ENCODE data around the gene CTBP2.

The CTBP2 gene

DNA sequence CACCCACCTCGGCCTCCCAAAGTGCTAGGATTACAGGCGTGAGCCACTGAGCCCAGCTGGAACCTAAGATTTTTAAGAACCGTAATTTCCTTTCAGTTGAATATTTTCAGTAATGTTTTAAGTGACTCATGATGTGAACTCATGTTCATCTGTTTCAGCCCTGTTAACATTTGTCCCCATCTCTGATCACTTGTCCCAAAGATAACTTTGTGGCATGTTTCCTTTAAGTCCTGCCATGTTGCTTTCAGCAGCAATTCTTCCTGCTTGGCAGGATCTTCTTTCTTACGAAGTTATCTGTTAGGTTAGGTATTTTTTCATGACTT, 199.2 kb downstream of the CTBP2 start:
- Histone ChIP-seq H3K4me1 (peaks cover 0 to 55% (median 1%) of the 10 kb centered on the region in 4 donors), H3K27ac (no peak overlapping the region), H3K9me3 (no peaks in the 10 kb centered on the region), H3K36me3 (no peaks in the 10 kb centered on the region), H3K27me3 (no peaks in the 10 kb centered on the region), H3K4me3 (no peak overlapping the region)
- intact Hi-C loops (cut with DNase I; ENCODE audit: low total_unique reads): no loop called here
- TF ChIP-seq, protein P1, sequence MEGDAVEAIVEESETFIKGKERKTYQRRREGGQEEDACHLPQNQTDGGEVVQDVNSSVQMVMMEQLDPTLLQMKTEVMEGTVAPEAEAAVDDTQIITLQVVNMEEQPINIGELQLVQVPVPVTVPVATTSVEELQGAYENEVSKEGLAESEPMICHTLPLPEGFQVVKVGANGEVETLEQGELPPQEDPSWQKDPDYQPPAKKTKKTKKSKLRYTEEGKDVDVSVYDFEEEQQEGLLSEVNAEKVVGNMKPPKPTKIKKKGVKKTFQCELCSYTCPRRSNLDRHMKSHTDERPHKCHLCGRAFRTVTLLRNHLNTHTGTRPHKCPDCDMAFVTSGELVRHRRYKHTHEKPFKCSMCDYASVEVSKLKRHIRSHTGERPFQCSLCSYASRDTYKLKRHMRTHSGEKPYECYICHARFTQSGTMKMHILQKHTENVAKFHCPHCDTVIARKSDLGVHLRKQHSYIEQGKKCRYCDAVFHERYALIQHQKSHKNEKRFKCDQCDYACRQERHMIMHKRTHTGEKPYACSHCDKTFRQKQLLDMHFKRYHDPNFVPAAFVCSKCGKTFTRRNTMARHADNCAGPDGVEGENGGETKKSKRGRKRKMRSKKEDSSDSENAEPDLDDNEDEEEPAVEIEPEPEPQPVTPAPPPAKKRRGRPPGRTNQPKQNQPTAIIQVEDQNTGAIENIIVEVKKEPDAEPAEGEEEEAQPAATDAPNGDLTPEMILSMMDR (IDR thresholded peaks at IDR 0.05): no peak
- DNase-seq: no peak

DNA sequence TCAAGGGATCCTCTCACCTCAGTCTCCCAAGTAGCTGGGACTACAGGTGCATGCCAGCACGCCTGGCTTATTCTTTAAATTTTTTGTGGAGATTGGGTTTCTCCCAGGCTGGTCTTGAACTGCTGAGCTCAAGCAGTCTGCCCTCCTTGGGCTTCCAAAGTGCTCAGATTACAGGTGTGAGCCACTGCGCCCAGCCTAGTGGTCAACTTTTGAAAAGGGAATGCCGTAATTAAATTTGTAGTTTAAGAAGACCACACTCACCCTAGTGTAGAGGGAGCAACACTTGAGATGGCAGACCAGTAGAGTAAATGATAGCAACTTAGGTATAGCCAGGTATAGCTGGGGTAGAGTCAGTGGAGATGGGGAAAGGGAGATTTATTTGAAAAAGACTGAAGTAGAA, 200.8 kb downstream of the CTBP2 start:
- Histone ChIP-seq H3K27ac (no peak overlapping the region), H3K4me3 (no peak overlapping the region), H3K36me3 (no peaks in the 10 kb centered on the region), H3K4me1 (peaks cover 0 to 51% (median 1%) of the 10 kb centered on the region in 4 donors), H3K9me3 (no peaks in the 10 kb centered on the region), H3K27me3 (no peaks in the 10 kb centered on the region)
- DNase-seq: no peak
- intact Hi-C loops (cut with DNase I; ENCODE audit: low total_unique reads): loop anchor here (5.0 kb wide), 1 partner anchor 37 kb away; no protein-coding TSS in a partner anchor
- TF ChIP-seq, protein P1 (IDR thresholded peaks at IDR 0.05): no peak

DNA sequence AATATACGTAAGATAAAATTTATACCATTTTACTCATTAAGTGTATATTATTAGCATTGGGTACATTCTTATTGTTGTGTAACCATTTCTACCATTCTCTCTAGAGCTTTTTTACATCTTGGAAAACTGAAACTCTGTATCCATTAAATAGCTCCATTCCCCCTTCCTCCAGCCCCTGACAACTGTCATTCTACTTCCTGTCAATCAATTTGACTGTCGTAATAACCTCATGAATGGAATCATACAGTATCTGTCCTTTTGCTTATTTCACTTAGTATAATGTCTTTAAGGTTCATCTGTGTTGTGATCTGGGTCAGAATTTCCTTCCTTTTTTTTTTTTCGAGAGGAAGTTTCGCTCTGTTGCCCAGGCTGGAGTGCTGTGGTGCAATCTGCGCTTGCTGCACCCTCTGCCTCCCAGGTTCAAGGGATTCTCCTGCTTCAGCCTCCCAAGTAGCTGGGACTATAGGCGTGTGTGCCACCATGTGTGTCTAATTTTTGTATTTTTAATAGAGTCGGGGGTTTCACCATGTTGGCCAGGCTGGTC, 202.9 kb downstream of the CTBP2 start:
- H3K27me3 ChIP-seq: no peaks in the 10 kb centered on the region
- H3K4me1 ChIP-seq: peaks cover 0 to 41% (median 4%) of the 10 kb centered on the region in 4 donors
- no peaks in the 10 kb centered on the region for H3K36me3 ChIP-seq
- no peak overlapping the region for H3K4me3 ChIP-seq
- TF ChIP-seq, protein P1 (IDR thresholded peaks at IDR 0.05): no peak
- no peak for DNase-seq
- no peak overlapping the region for H3K27ac ChIP-seq
- H3K9me3 ChIP-seq: no peaks in the 10 kb centered on the region
- intact Hi-C loops (cut with DNase I; ENCODE audit: low total_unique reads): loop anchor here (5.0 kb wide), 1 partner anchor 35 kb away; no protein-coding TSS in a partner anchor

DNA sequence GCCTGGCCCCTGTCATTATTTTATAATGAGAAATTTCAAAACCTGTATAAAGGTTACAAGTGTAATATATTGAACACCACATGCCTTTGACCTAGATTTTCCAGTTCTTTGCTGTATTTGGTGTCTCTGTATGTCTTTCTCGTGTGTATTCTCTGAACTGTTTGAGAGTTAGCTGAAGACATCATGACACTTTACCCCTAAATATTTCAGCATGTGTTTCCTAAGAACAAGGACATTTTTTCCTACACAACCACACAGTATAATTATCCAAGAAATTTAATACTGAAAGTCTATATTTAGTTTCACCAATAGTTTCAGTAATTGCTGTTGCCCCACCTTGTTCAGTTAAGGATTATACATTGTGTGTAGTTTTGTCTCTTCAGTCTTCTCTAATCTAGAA, 203.6 kb downstream of the CTBP2 start:
- TF ChIP-seq, protein P1 (IDR thresholded peaks at IDR 0.05): no peak

DNA sequence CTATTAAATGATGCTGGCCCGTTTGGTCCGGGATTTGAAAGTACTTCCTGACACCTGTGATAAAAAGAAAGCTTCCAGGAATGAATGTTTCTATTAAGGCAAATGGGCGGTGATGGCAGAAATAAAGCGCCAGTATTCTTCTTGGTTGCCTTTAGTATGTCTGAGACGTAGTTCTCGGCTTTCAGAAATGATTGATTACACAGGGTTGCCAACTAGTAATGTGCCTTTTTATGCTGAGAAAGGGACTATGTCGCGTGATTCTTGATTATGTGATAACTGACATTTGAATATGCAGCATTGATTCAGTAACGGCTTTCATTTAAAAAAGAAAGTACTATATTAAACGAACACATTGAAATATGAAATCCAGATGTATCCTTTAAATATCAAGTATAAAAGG, 204.5 kb downstream of the CTBP2 start:
- H3K27ac ChIP-seq: no peak overlapping the region
- intact Hi-C loops (cut with DNase I; ENCODE audit: low total_unique reads): loop anchor here (5.0 kb wide), 1 partner anchor 34 kb away; no protein-coding TSS in a partner anchor
- DNase-seq: no peak

More for the DNA sequence above, 203.6 kb downstream of the CTBP2 start:
- no peak for DNase-seq
- H3K4me1 ChIP-seq: peaks cover 0 to 33% (median 2%) of the 10 kb centered on the region in 4 donors
- intact Hi-C loops (cut with DNase I; ENCODE audit: low total_unique reads): loop anchor here (5.0 kb wide), 1 partner anchor 34 kb away; no protein-coding TSS in a partner anchor
- no peak overlapping the region for H3K4me3 ChIP-seq
- no peaks in the 10 kb centered on the region for H3K27me3 ChIP-seq
- H3K27ac ChIP-seq: no peak overlapping the region
- H3K9me3 ChIP-seq: no peaks in the 10 kb centered on the region
- no peaks in the 10 kb centered on the region for H3K36me3 ChIP-seq

More for the DNA sequence above, 204.5 kb downstream of the CTBP2 start:
- TF ChIP-seq, protein P1 (IDR thresholded peaks at IDR 0.05): no peak
- Histone ChIP-seq H3K27me3 (no peaks in the 10 kb centered on the region), H3K9me3 (no peaks in the 10 kb centered on the region), H3K4me3 (no peak overlapping the region), H3K4me1 (peaks cover 0 to 25% (median 2%) of the 10 kb centered on the region in 4 donors), H3K36me3 (no peaks in the 10 kb centered on the region)

All from tibial artery (tissue), 4 donors.